Hematopoietic multipotent progenitor cell treated with erythropoietin and hydrocortisone succinate and interleukin-3 and kit ligand, for 17 days (in vitro differentiated cells): ENCODE data around the gene GRPEL1.
A peak's percentile ranks its signal among the peaks of the same experiment; 100 is the strongest.
"Not testable (repeated sequence)": the region's sequence is repeated elsewhere in the genome, so short reads cannot be mapped to it uniquely, and the experiment has no call there.

Experiments used
- DNase-seq: peaks from one replicate; pipeline ENCODE4 v3.0.0-alpha.2; 2015; ENCODE audit warnings: low spot score

GRPEL1 gene

GRCh38 chr4:7067452-7068278, at the start of gene GRPEL1:
TSS of gene GRPEL1 (minus strand) at chr4:7068064. CDS start at chr4:7068032, 32 bp downstream.
- peak; percentile 100 for DNase-seq

DNA sequence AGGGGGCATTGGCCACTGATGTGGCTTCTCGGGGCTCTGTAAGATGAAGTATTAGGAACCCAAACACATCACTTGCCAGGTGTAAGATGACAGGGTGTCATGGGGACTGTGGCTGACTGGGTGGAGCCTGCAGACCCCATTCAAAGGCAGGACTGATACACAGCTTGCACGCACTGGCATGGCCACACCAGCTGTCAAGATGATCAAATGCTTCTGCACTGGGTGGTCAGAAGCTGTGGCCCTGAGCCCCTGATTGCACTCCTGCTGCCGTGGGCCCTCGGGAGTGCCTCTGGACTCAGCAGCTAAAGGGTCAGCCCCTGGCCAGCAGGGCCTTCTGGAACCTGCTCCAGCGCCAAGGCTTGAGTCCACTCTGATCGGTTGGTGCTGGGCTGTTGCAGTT, 48.8 kb upstream of the GRPEL1 start:
- no peak for DNase-seq

GRCh38 chr4:7115557-7116340, 47.9 kb upstream of the GRPEL1 start:
- DNase-seq: no peak

DNA sequence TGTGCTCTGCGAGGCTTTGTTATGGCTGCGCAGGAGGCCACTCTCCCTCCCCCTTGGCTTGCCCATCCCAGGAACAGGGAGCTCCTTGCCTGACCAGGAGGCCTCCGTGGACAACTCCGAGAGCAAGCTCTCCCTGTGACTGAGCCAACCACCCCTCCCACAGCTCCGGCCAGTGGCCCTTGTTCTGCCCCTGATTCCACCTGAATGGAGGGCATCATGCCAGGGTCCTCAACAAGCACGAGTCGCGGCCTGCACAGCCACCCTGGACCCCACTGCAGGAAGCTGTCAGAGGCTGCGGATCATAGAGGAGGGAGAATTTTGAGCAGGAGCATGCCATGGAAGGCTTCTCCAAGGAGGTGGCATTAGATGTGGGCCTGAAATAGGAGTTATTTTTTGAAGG, 44.8 kb upstream of the GRPEL1 start:
- DNase-seq: no peak

- DNase-seq: no peak
Observed at GRCh38 chr4:7111441-7111840, 43.6 kb upstream of the GRPEL1 start.

- DNase-seq: no peak
Observed at GRCh38 chr4:7110546-7110945, 42.7 kb upstream of the GRPEL1 start.

GRCh38 chr4:7109169-7109568, 41.3 kb upstream of the GRPEL1 start:
- no peak for DNase-seq

DNA sequence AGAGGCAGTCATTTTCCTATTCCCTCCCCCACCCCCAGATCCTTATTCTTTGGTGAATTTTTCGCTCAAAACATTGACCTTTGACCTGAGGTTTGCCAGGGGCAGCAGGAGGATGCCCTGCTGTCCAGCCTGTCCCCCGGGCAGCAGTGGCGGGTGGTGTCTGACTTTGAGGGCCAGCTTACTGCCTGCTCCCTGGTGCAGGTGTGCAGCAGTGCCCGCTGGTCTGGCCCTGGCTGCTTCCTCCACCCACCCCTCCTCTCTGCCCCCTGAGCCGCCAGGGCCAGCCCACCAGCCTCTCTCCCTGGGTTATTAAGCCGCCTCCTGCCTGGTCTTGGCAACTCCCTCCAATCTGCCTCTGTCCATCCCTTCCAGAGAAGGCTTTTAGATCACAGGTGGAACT, 40.8 kb upstream of the GRPEL1 start:
- DNase-seq: no peak

- no peak for DNase-seq
Observed at GRCh38 chr4:7108046-7108625, 40.3 kb upstream of the GRPEL1 start.

GRCh38 chr4:7107166-7107905, 39.5 kb upstream of the GRPEL1 start:
- DNase-seq: no peak

DNA sequence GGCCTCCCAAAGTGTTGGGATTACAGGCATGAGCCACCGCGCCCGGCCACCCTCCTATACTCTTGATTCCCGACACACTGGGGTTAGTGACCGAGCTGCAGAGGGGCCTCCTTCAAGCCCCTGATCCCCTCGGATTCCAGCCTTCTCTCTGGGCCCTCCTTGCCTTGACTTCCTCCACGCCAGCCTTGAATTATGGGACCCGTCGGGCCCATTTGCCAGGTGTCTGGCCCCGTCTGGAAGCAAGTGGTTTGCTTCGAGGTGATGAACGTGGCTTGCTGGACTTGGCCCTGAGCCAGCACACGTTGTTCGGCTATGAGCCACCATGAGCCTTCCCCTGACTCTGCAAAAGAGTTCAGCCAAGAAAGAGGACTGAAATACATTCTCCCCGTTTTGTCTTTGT, 37.4 kb upstream of the GRPEL1 start:
- DNase-seq: no peak

DNA sequence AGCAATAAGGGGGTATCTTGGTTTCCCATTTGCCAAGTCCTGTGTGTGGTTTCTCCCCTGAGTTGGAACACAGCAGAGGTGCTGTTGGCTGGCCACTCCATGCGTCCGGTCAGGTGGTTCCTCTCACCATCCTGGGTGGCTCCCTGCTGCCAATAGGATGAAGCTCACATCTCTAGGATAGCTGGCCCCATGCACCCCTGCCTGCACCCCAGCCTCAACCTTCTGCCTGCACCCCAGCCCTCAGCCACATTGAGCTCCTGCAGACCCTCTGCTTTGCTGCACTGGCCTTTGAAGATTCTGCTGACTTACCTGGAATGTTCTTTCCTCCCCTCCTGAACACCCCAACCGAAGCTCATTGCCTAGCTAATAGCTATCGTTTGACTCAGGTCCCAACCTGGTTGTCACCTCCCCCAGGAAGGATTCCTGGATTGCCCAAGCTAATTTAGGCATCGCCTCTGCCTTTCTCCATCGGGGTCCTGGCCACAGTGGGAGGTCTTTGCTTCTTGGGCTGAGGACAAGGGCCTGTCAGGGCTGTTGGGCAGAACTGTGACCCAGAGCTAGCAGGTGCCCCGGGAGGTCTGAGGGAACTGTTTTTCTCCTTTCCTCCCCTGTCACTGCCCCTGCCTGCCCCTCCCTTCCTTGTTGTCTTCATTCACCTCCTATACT, 36.6 kb upstream of the GRPEL1 start:
- no peak for DNase-seq

GRCh38 chr4:7103607-7104365, 35.9 kb upstream of the GRPEL1 start:
- no peak for DNase-seq

DNA sequence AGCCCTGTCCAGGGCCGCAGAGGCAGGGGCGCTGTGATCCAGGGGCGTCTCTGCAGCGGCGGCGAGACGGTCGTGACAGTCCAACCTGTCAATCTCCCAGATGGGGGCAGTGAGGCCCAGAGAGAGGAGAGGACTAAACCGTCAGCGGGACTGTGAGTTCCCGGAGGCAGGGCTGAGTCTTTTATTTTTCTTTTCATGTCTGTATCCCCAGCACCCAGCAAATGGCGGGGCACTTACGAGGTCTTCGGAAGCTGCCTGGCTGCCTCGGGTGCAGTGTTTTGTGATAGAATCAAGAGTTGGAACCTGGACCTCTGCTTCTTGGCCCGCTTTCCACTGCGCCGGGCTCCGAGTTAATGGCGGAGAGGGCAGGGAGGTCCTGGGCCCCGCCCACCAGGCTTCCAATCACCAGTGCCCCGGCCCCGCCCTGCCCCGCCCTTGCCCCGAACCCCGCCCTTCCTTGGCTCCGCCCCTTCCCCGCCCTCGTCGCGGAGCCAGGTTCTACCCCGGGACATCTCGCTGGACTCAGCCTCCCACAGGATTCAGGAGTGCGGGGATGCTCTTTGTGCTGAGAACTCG, 35.3 kb upstream of the GRPEL1 start:
- DNase-seq: peak; percentile 73

GRCh38 chr4:7102516-7102909, 34.6 kb upstream of the GRPEL1 start:
- not testable (repeated sequence) for DNase-seq

DNA sequence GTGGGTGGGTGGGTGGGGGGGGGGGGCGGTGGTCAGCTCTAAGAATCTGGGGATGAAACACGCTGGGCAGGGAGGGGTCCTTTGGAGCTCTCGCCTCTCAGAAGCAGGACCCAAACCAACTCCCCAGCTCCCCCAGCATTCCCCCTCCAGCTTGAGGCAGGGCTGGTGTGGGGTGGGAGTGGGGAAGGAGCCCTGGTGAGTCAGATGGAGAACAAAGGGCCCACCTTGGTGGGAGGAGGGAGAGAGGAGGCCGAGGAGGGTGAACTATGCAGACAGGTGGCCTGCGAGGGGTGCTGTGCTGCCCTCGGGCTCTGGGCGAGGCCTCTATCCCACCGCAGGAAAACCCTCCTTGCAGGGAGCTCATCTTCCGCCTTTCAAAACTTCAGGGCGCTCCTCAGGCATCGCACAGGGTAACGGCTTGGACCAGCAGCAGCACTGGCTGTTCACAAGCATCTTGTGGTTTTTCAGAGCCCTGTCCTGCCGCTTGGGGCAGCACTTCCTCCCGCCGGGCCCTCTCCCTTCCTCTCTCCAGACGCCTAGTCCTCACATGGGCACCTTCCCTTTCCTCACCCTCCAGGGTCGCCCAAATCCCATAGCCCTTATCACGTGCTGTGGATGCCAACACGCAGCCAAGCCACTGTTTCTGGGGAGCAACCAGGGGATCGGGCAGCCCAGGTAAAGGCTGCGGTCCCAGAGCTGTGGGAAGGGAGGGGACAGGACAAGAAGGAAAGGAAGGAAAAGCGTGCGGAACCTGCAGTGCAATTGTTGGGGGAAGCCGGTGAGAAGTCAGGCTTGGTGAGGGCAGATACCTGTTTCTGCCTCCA, 34.0 kb upstream of the GRPEL1 start:
- no peak for DNase-seq

DNA sequence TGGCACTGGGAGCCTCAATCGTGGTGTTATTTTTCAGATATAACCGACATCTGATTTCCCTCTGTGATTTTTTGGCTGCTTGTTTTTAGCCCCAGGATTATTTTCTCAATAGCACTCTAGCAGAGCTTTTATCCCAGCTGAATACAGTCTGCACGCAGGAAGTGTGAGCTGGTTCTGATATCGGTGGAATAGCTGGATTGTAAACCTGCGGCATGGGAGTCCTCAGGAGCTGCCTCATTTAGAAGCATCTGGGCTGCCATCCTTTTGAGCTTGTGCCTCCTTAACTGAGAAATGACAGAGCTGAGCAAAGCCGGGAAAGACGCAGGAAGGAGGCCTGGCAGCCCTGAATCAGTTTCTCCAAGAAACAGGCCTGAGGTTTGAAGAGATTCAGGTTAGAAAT, 28.4 kb upstream of the GRPEL1 start:
- DNase-seq: no peak

DNA sequence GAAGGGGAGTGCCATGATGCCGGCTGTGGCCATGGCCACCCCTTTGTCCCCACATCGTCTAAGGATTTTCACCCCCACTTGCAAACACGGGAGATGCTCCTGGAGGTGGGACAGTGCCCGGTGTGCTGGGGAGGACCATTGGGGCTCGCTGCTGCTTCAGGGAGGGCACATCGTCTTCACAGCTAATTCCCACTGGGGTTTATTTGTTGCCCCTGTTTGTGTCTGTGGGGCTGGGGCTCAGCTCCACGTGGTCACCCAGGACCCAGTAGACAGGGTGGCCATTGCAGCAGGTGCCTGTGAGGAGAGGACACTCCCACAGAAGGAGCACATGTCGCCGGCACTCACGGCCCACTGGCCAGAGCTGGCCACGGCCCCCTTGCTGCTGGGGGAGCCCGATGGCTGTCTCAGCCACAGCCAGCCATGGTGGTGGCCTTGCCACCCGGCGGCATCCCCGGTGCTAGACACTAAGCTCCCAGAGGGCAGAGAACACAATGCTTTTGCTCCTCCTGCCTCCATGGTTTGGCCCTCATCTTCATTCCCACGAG, 27.8 kb upstream of the GRPEL1 start:
- DNase-seq: no peak

- DNase-seq: no peak
Observed at GRCh38 chr4:7094916-7095315, 27.1 kb upstream of the GRPEL1 start.
